Activated naive CD8-positive, alpha-beta T cell treated with anti-CD3 and anti-CD28 coated beads, Interleukin-2, amount 50 U/mL, for 24 hours (primary cell): Measurements from ENCODE around the gene ANKFY1.

Experiments used
- ATAC-seq: fragments of 150-1000 bp; cut with Tn5 transposase; one replicate; pipeline ENCODE4 v1.10.0; 2021
- DNase-seq: peaks from one replicate; pipeline ENCODE4 v3.0.0; 2021
- H3K27ac Mint-ChIP-seq: one replicate; pipeline ENCODE4 v1.8.0; 2021; ENCODE audit warnings: mild to moderate bottlenecking, mixed read lengths
- H3K27me3 Mint-ChIP-seq: one replicate; pipeline ENCODE4 v1.8.0; 2021; ENCODE audit warnings: mixed read lengths
- H3K36me3 Mint-ChIP-seq: one replicate; pipeline ENCODE4 v1.8.0; 2021; ENCODE audit warnings: low read depth, mixed read lengths
- H3K4me1 Mint-ChIP-seq: one replicate; pipeline ENCODE4 v1.8.0; 2021; ENCODE audit warnings: mixed read lengths
- H3K4me3 Mint-ChIP-seq: one replicate; pipeline ENCODE4 v1.8.0; 2021; ENCODE audit warnings: mild to moderate bottlenecking, moderate library complexity, mixed read lengths
- H3K9me3 Mint-ChIP-seq: one replicate; pipeline ENCODE4 v1.8.0; 2021; ENCODE audit warnings: mixed read lengths

The ANKFY1 gene

GRCh38 chr17:4170639-4171280 is 93.0 kb downstream of the ANKFY1 start:
- H3K27ac Mint-ChIP-seq, result no peak overlapping the region
- DNase-seq (no peak), ATAC-seq (no peak)
- no peak overlapping the region for H3K4me3 Mint-ChIP-seq
- H3K9me3 Mint-ChIP-seq, result no peaks in the 10 kb centered on the region
- H3K4me1 Mint-ChIP-seq, result peaks cover 28% of the 10 kb centered on the region
- H3K27me3 Mint-ChIP-seq, result no peaks in the 10 kb centered on the region
- peaks cover 63% of the 10 kb centered on the region for H3K36me3 Mint-ChIP-seq

GRCh38 chr17:4167786-4168185 is 96.0 kb downstream of the ANKFY1 start:
- DNase-seq (no peak), ATAC-seq (no peak)
- Mint-ChIP-seq H3K27me3 (no peaks in the 10 kb centered on the region), H3K9me3 (no peaks in the 10 kb centered on the region), H3K27ac (no peak overlapping the region), H3K4me3 (no peak overlapping the region), H3K4me1 (peaks cover 7% of the 10 kb centered on the region), H3K36me3 (peaks cover 56% of the 10 kb centered on the region)

- no peak overlapping the region for H3K27ac Mint-ChIP-seq
- no peak for ATAC-seq
These were observed 97.4 kb downstream of the ANKFY1 start for GRCh38 chr17:4166419-4166818.

DNA sequence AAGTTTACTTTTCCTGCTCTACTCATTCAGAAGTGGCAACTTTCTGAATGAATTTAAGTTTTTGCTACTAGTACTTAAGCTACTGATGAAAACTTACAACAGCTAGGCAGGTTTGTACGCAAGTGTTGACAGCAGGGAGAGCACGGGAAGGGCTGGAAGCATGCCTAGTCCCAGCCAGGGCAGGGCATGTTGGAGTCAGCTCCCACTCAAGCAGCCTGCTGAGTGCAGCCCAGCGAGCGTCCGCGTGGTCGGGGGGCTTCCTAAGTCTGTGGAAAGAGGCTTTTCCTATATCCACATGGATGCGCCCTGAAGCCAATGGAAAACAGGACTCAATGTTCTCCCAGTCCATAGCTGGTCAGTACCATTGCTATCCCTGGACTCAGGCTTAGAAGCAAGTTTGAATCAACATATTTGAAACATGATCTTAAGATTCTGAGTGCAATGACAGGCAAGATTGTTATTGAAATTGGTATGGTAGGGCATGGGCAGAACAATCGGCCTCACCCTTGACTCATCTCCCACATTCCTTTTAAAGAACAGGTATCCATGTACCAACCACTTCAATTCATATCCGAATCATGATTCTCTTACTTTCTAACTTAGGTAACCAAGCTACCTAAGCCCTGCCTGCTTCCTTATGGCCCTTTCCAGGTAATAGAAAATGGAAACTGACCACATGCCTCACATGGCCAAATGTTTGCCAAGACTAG is 98.3 kb downstream of the ANKFY1 start:
- H3K27ac Mint-ChIP-seq, result no peak overlapping the region
- H3K4me1 Mint-ChIP-seq, result peaks cover 7% of the 10 kb centered on the region
- H3K36me3 Mint-ChIP-seq, result peaks cover 40% of the 10 kb centered on the region
- no peaks in the 10 kb centered on the region for H3K27me3 Mint-ChIP-seq
- H3K9me3 Mint-ChIP-seq, result no peaks in the 10 kb centered on the region
- ATAC-seq, result no peak
- no peak overlapping the region for H3K4me3 Mint-ChIP-seq
- no peak for DNase-seq

More at GRCh38 chr17:4166419-4166818, 97.4 kb downstream of the ANKFY1 start:
- Mint-ChIP-seq H3K27me3 (no peaks in the 10 kb centered on the region), H3K9me3 (no peaks in the 10 kb centered on the region), H3K4me1 (peaks cover 7% of the 10 kb centered on the region), H3K36me3 (peaks cover 46% of the 10 kb centered on the region), H3K4me3 (no peak overlapping the region)
- no peak for DNase-seq

GRCh38 chr17:4163951-4164350 is 99.8 kb downstream of the ANKFY1 start:
- DNase-seq (no peak), ATAC-seq (no peak)
- no peaks in the 10 kb centered on the region for H3K9me3 Mint-ChIP-seq
- peaks cover 25% of the 10 kb centered on the region for H3K36me3 Mint-ChIP-seq
- no peak overlapping the region for H3K4me3 Mint-ChIP-seq
- peaks cover 7% of the 10 kb centered on the region for H3K4me1 Mint-ChIP-seq
- no peaks in the 10 kb centered on the region for H3K27me3 Mint-ChIP-seq
- no peak overlapping the region for H3K27ac Mint-ChIP-seq

GRCh38 chr17:4162775-4163466 is 100.9 kb downstream of the ANKFY1 start:
- Mint-ChIP-seq H3K27me3 (no peaks in the 10 kb centered on the region), H3K36me3 (peaks cover 19% of the 10 kb centered on the region), H3K27ac (no peak overlapping the region), H3K4me3 (no peak overlapping the region), H3K9me3 (no peaks in the 10 kb centered on the region), H3K4me1 (peaks cover 7% of the 10 kb centered on the region)
- ATAC-seq, result no peak
- DNase-seq, result no peak

DNA sequence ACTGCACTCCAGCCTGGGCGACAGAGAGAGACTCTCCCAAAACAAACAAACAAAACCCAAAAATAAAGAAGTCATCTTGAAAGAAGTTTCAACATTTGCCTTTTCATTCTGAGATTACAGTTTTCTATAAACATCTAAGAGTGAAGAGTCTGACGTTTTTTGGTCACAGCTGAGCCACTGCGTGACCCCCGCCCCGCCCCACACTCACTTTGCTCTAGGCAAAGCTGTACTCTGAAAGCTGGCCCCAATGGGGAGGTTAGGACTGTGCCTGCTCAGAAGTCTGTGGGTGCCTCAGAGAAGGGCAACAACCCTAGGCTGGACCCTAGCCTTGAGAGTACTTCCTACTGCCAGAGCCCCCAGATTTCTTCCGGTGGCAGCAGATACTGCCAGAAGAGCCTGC is 101.5 kb downstream of the ANKFY1 start:
- ATAC-seq, result no peak

DNA sequence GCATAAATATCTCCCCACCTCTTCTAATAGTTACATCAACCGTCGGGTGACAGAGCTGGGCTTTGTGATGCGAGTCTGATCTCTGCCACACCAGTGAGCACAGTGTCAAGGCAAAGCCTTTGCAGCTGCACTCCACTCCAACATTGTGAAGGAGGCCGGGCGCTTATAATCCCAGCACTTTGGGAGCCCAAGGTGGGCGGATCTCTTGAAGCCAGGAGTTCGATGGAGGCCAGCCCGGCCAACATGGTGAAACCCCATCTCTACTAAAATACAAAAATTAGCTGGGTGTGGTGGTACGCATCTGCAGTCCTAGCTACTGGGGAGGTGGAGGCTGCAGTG is 101.8 kb downstream of the ANKFY1 start:
- no peak for ATAC-seq
- no peak for DNase-seq
- no peaks in the 10 kb centered on the region for H3K4me1 Mint-ChIP-seq
- H3K36me3 Mint-ChIP-seq, result peaks cover 11% of the 10 kb centered on the region
- H3K4me3 Mint-ChIP-seq, result no peak overlapping the region
- H3K27ac Mint-ChIP-seq, result no peak overlapping the region
- H3K27me3 Mint-ChIP-seq, result no peaks in the 10 kb centered on the region
- H3K9me3 Mint-ChIP-seq, result no peaks in the 10 kb centered on the region

More for the DNA sequence above, 101.5 kb downstream of the ANKFY1 start:
- DNase-seq, result no peak
- Mint-ChIP-seq H3K9me3 (no peaks in the 10 kb centered on the region), H3K4me1 (peaks cover under 1% of the 10 kb centered on the region), H3K4me3 (no peak overlapping the region), H3K36me3 (peaks cover 13% of the 10 kb centered on the region), H3K27me3 (no peaks in the 10 kb centered on the region), H3K27ac (no peak overlapping the region)

DNA sequence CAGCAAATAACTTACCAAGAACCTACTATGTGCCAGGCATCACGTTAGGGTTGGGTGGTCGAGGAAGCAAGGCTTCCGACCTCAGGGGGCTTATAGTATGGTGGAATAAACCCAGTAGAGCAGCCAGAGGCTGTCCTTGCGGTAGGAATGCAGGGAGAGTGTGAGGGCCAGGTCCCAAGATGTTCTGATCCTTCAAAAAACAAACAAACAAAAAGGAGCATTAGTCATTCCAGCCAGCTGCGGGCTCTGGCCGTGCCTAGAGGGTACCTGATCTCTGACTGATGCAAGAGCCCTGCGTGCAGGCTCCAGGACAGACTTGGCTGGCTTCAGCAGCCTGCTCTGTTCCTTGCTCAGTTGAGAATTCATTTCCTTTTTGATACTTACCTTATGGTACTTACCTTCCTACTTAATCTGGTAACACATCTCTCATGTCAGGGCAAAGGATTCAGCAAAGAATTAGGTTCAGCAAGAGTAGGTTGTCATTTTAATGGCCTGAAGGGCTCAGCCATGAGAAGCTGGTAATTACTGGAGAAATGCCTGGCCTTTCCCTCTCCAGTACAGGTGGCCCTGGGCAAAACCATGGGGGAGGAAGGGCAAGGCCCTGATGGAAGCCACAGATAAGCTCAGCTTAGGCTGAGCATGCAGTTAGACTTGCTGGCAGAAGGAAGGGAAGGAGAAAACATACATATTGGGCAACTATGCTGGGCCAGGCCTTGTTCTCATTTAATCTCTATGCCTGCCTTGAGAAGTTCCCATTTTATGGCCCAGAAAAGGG is 102.4 kb downstream of the ANKFY1 start:
- Mint-ChIP-seq H3K27ac (no peak overlapping the region), H3K4me1 (no peaks in the 10 kb centered on the region), H3K9me3 (no peaks in the 10 kb centered on the region), H3K36me3 (peaks cover 8% of the 10 kb centered on the region), H3K27me3 (no peaks in the 10 kb centered on the region), H3K4me3 (no peak overlapping the region)
- DNase-seq (no peak), ATAC-seq (no peak)

GRCh38 chr17:4160294-4160859 is 103.4 kb downstream of the ANKFY1 start:
- no peak overlapping the region for H3K4me3 Mint-ChIP-seq
- H3K36me3 Mint-ChIP-seq, result no peaks in the 10 kb centered on the region
- no peaks in the 10 kb centered on the region for H3K27me3 Mint-ChIP-seq
- DNase-seq (no peak), ATAC-seq (no peak)
- H3K9me3 Mint-ChIP-seq, result no peaks in the 10 kb centered on the region
- H3K4me1 Mint-ChIP-seq, result no peaks in the 10 kb centered on the region
- no peak overlapping the region for H3K27ac Mint-ChIP-seq

- ATAC-seq (no peak), DNase-seq (no peak)
- H3K4me1 Mint-ChIP-seq, result no peaks in the 10 kb centered on the region
- no peak overlapping the region for H3K27ac Mint-ChIP-seq
- no peaks in the 10 kb centered on the region for H3K27me3 Mint-ChIP-seq
- no peaks in the 10 kb centered on the region for H3K9me3 Mint-ChIP-seq
- H3K4me3 Mint-ChIP-seq, result no peak overlapping the region
- H3K36me3 Mint-ChIP-seq, result no peaks in the 10 kb centered on the region
These were observed 104.0 kb downstream of the ANKFY1 start for GRCh38 chr17:4159761-4160160.

GRCh38 chr17:4157618-4158333 is 106.0 kb downstream of the ANKFY1 start:
- H3K27ac Mint-ChIP-seq, result no peak overlapping the region

DNA sequence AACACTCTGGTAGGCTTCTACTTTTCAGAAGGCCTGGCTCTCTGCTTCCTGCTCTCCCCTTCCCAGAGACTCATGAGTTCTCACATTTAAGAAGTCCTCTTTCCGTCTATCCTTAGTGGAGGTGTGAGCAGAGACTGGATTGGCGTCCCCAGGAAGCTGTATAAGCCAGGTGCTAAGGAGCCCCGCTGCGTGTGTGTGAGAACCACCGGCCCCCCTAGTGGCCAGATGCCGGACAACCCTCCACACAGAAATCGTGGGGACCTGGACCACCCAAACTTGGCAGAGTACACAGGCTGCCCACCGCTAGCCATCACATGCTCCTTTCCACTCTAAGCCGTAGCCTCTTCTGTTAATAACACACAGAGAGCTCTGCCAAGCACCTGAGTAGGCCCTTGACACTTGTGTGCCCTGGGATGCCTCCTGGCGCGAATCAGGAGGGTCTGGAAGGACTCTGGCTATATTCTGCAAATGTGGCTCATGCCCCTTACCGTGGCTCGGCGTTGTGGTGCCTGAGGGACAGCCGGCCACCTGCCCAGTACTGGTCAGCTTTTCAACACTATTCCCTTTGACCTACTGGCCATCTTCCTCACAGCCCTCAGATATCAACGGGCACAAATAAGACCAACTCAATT is 106.9 kb downstream of the ANKFY1 start:
- DNase-seq (no peak), ATAC-seq (no peak)
- no peak overlapping the region for H3K27ac Mint-ChIP-seq
- H3K4me3 Mint-ChIP-seq, result no peak overlapping the region
- no peaks in the 10 kb centered on the region for H3K36me3 Mint-ChIP-seq
- H3K4me1 Mint-ChIP-seq, result no peaks in the 10 kb centered on the region
- H3K9me3 Mint-ChIP-seq, result no peaks in the 10 kb centered on the region
- no peaks in the 10 kb centered on the region for H3K27me3 Mint-ChIP-seq

More at GRCh38 chr17:4157618-4158333, 106.0 kb downstream of the ANKFY1 start:
- H3K36me3 Mint-ChIP-seq, result no peaks in the 10 kb centered on the region
- no peaks in the 10 kb centered on the region for H3K27me3 Mint-ChIP-seq
- no peaks in the 10 kb centered on the region for H3K9me3 Mint-ChIP-seq
- ATAC-seq (no peak), DNase-seq (no peak)
- no peak overlapping the region for H3K4me3 Mint-ChIP-seq
- H3K4me1 Mint-ChIP-seq, result no peaks in the 10 kb centered on the region
